ENCODE measurements around the gene PPFIA3.
"Not testable (repeated sequence)": the region's sequence is repeated elsewhere in the genome, so short reads cannot be mapped to it uniquely, and the experiment has no call there.

GRCh38 chr19:49146408-49146770, 27.0 kb downstream of the PPFIA3 start:
- TF ChIP-seq CTCF (IDR thresholded peaks at IDR 0.05); EP300 (IDR thresholded peaks at IDR 0.05; ENCODE audit: borderline replicate concordance in 1 of 2, low read depth in 1 of 2, low read length in 1 of 2); POLR2AphosphoS5 (IDR thresholded peaks at IDR 0.05; ENCODE audit: low read depth, low read length): not testable (repeated sequence)
